SK-N-SH (cell line): ENCODE results near the gene STIM2. TPM values are rescaled to one million over a fixed set of nuclear protein-coding genes. Genes with fewer than 3 reads are reported as not detected.

Experiments
- CTCF ChIA-PET: fragments of 300-600, 350-600 bp; formaldehyde crosslinking; extraction: SDS; loops from one replicate; lab custom pipeline; 2021; lab: Yijun Ruan, JAX
- POLR2A ChIA-PET: fragments of 350-600 bp; sonication (Branson Sonifier 250); formaldehyde crosslinking; extraction: SDS; loops from one replicate; lab custom pipeline; 2020; ENCODE audit warnings: antibody characterized with exemption, inconsistent platforms; lab: Yijun Ruan, JAX
- DNase-seq: peaks from one replicate; pipeline ENCODE4 v3.0.0; 2012
- H2AFZ ChIP-seq: fragments of 200-600 bp; sonication (generic); 2 replicates; pipeline ENCODE4 v1.8.1; 2016; ENCODE audit warnings: antibody characterized with exemption, mild to moderate bottlenecking, low read depth
- H3F3A ChIP-seq: fragments of 200-600 bp; sonication (generic); replicated peaks from 2 replicates; pipeline ENCODE3; 2016; ENCODE audit warnings: antibody characterized with exemption, mild to moderate bottlenecking; ENCODE audit not compliant: insufficient read depth
- H3K27ac ChIP-seq, 2 experiments: fragments of 200-500 bp in 1 of 2; fragments of 200-600 bp in 1 of 2; sonication (Bioruptor generic) in 1 of 2; sonication (generic), shearing (Covaris generic) in 1 of 2; 2 replicates each; pipeline versions ENCODE4 v1.5.1 to v1.6.1; 2014 to 2016; ENCODE audit warnings: low read depth in 2 of 2, inconsistent platforms in 1 of 2, low read length in 1 of 2, mild to moderate bottlenecking in 1 of 2, mixed read lengths in 1 of 2
- H3K27me3 ChIP-seq: fragments of 200-600 bp; sonication (generic), shearing (Covaris generic); 2 replicates; pipeline ENCODE4 v1.6.1; 2016; ENCODE audit warnings: mixed run types; ENCODE audit not compliant: insufficient read depth
- H3K36me3 ChIP-seq, 2 experiments: fragments of 200-500 bp in 1 of 2; fragments of 200-600 bp in 1 of 2; sonication (Bioruptor generic) in 1 of 2; sonication (generic) in 1 of 2; replicated peaks in 1 of 2; 2 replicates each; pipeline versions ENCODE3 to v1.5.1; 2014 to 2016; ENCODE audit warnings: low read length in 1 of 2, mild to moderate bottlenecking in 1 of 2; ENCODE audit not compliant: insufficient read depth in 2 of 2, control insufficient read depth in 1 of 2
- H3K4me1 ChIP-seq, 2 experiments: fragments of 200-500 bp in 1 of 2; fragments of 200-600 bp in 1 of 2; sonication (Bioruptor generic) in 1 of 2; sonication (generic), shearing (Covaris generic) in 1 of 2; 2 replicates each; pipeline versions ENCODE4 v1.5.1 to v1.6.1; 2014 to 2016; ENCODE audit warnings: low read depth in 1 of 2, low read length in 1 of 2, mixed run types in 1 of 2; ENCODE audit not compliant: insufficient read depth in 2 of 2, control insufficient read depth in 1 of 2
- H3K4me2 ChIP-seq: fragments of 200-600 bp; sonication (generic), shearing (Covaris generic); 2 replicates; pipeline ENCODE4 v1.6.1; 2017; ENCODE audit warnings: mixed run types
- H3K4me3 ChIP-seq, 2 experiments: fragments of 200-500 bp in 1 of 2; fragments of 200-600 bp in 1 of 2; sonication (Bioruptor generic) in 1 of 2; sonication (generic), shearing (Covaris generic) in 1 of 2; 2 replicates each; pipeline versions ENCODE4 v1.5.1 to v1.8.1; 2014 to 2016; ENCODE audit warnings: low read depth in 2 of 2, inconsistent platforms in 1 of 2, low read length in 1 of 2, mild to moderate bottlenecking in 1 of 2, mixed read lengths in 1 of 2, moderate library complexity in 1 of 2
- H3K79me2 ChIP-seq: fragments of 200-600 bp; sonication (generic); 2 replicates; pipeline ENCODE4 v1.8.1; 2017; ENCODE audit warnings: mild to moderate bottlenecking; ENCODE audit not compliant: insufficient read depth
- H3K9ac ChIP-seq: fragments of 200-600 bp; sonication (generic); 2 replicates; pipeline ENCODE4 v1.6.1; 2017; ENCODE audit warnings: mixed run types
- H3K9me2 ChIP-seq: fragments of 200-600 bp; sonication (generic); 2 replicates; pipeline ENCODE4 v1.6.1; 2017; ENCODE audit warnings: mixed run types
- H3K9me3 ChIP-seq: fragments of 200-600 bp; sonication (generic); 2 replicates; pipeline ENCODE4 v1.6.1; 2017; ENCODE audit warnings: mixed run types, mild to moderate bottlenecking, moderate library complexity
- H4K20me1 ChIP-seq: fragments of 200-600 bp; sonication (generic); 2 replicates; pipeline ENCODE4 v1.6.1; 2017; ENCODE audit warnings: mild to moderate bottlenecking, mixed run types; ENCODE audit not compliant: insufficient read depth
- EZH2phosphoT487 ChIP-seq: fragments of 200-600 bp; sonication (generic); IDR thresholded peaks from 2 replicates; pipeline ENCODE4 v1.6.1; 2017; ENCODE audit warnings: low read depth, mixed run types, mild to moderate bottlenecking, antibody characterized with exemption, moderate library complexity, borderline replicate concordance
- FOSL2 ChIP-seq: IDR thresholded peaks from 2 replicates; pipeline ENCODE4 v1.4.0; 2012; ENCODE audit warnings: low read depth, mild to moderate bottlenecking, moderate library complexity, borderline replicate concordance
- FOXJ3 ChIP-seq: sonication (generic); formaldehyde crosslinking; IDR thresholded peaks from 2 replicates; pipeline ENCODE4 v1.5.1; 2020; ENCODE audit warnings: mild to moderate bottlenecking, missing genetic modification reagents
- FOXM1 ChIP-seq: IDR thresholded peaks from 2 replicates; pipeline ENCODE4 v1.4.0; 2012; ENCODE audit warnings: low read depth, mild to moderate bottlenecking
- GABPA ChIP-seq: IDR thresholded peaks from 2 replicates; pipeline ENCODE4 v1.4.0; 2012; ENCODE audit warnings: low read depth, mild to moderate bottlenecking
- MXI1 ChIP-seq: IDR thresholded peaks from 2 replicates; pipeline ENCODE4 v1.6.1; 2012; ENCODE audit warnings: mild to moderate bottlenecking, low read depth, low read length, improper control_type of control experiment
- RCOR1 ChIP-seq: fragments of 150-350 bp; IDR thresholded peaks from 2 replicates; pipeline ENCODE4 v1.6.1; 2017; ENCODE audit warnings: antibody characterized with exemption, low read length
- REST ChIP-seq: IDR thresholded peaks from 2 replicates; pipeline ENCODE4 v1.6.1; 2012; ENCODE audit warnings: mild to moderate bottlenecking, low read depth, low read length, moderate library complexity
- RFX5 ChIP-seq: IDR thresholded peaks from 2 replicates; pipeline ENCODE4 v1.6.1; 2012; ENCODE audit warnings: mild to moderate bottlenecking, improper control_type of control experiment, low read length
- RXRA ChIP-seq: IDR thresholded peaks from 2 replicates; pipeline ENCODE4 v1.4.0; 2012; ENCODE audit warnings: low read depth, mild to moderate bottlenecking, borderline replicate concordance
- SMC3 ChIP-seq: IDR thresholded peaks from 2 replicates; pipeline ENCODE4 v1.6.1; 2012; ENCODE audit warnings: low read depth, low read length, improper control_type of control experiment
- WGBS: methylation state at CpG from one replicate; pipeline ENCODE4 v1.1.6; 2017; ENCODE audit warnings: low lambda C conversion rate; 5-methylcytosine and 5-hydroxymethylcytosine counted together
- polyA plus RNA-seq, 3 experiments: library from polyadenylated mRNA; depleted of rRNA; stranded (reverse); fragments of >200 nt; gene quantifications; 2 replicates each; pipeline ENCODE4 v1.2.3, GENCODE V29; 2012

STIM2 gene
- polyA plus RNA-seq, 1 of the 3 experiments (the other 2 are of a cell fraction) = 14.7 TPM

- TF ChIP-seq REST = no peak
- TF ChIP-seq FOXM1 = no peak
- TF ChIP-seq EZH2phosphoT487 = no peak
- TF ChIP-seq RXRA = no peak
Observed at GRCh38 chr4:26871611-26872010, 11.0 kb downstream of the STIM2 start (continued).

GRCh38 chr4:26873391-26874026, 12.9 kb downstream of the STIM2 start:
- Histone ChIP-seq H2AFZ (no peak overlapping the region), H3K9me2 (no peaks in the 10 kb centered on the region), H3K9ac (no peak overlapping the region), H3K4me3 (no peak overlapping the region), H3K27me3 (no peaks in the 10 kb centered on the region), H3K27ac (no peak overlapping the region), H3K9me3 (no peaks in the 10 kb centered on the region), H3K79me2 (peaks cover 8% of the 10 kb centered on the region)
- POLR2A ChIA-PET = no interaction called here
- no peak for DNase-seq
- no peak for TF ChIP-seq FOXM1
- no peak for TF ChIP-seq RFX5
- TF ChIP-seq FOSL2 = no peak
- no peak for TF ChIP-seq FOXJ3
- no peak for TF ChIP-seq REST
- no peak for TF ChIP-seq GABPA
- TF ChIP-seq MXI1 = no peak
- TF ChIP-seq SMC3 = no peak
- no peak for TF ChIP-seq RCOR1
- TF ChIP-seq, all 33 proteins: peak for 0
- WGBS = 97% methylated on average over 9 of the region's 10 CpGs
- H3K4me2 ChIP-seq = no peak overlapping the region
- H3K36me3 ChIP-seq = no peaks in the 10 kb centered on the region
- H3K4me1 ChIP-seq = peaks cover 8 to 9% of the 10 kb centered on the region in 2 experiments; a peak in 3 of 4 replicates
- H4K20me1 ChIP-seq = no peaks in the 10 kb centered on the region
- CTCF ChIA-PET = interaction anchor here (0.8 to 2.0 kb wide), 3 partner anchors 11 to 61 kb away, joined by 3 to 5 read pairs (median 3); no protein-coding TSS in a partner anchor
- peaks cover 4% of the 10 kb centered on the region for H3F3A ChIP-seq
